Mesendoderm (in vitro differentiated cells): ENCODE data around the gene EPOP.

Source experiments
- DNase-seq: peaks from one replicate; pipeline ENCODE4 v3.0.0; 2013
- H2AK5ac ChIP-seq: 2 replicates; pipeline ENCODE4 v1.6.1; 2013; ENCODE audit warnings: low read length, inconsistent platforms
- H2BK120ac ChIP-seq: 2 replicates; pipeline ENCODE4 v1.6.1; 2013; ENCODE audit warnings: low read depth, mild to moderate bottlenecking, low read length, moderate library complexity, mixed read lengths
- H2BK15ac ChIP-seq: replicated peaks from 2 replicates; pipeline ENCODE4 v1.6.1; 2013; ENCODE audit warnings: low read depth, mild to moderate bottlenecking, moderate library complexity
- H2BK5ac ChIP-seq: 2 replicates; pipeline ENCODE4 v1.6.1; 2013; ENCODE audit warnings: low read length, inconsistent platforms
- H3K18ac ChIP-seq: 2 replicates; pipeline ENCODE4 v1.6.1; 2013; ENCODE audit warnings: mild to moderate bottlenecking, low read length, mixed read lengths
- H3K23ac ChIP-seq: one replicate; pipeline ENCODE4 v1.6.1; 2013; ENCODE audit warnings: low read length
- H3K27ac ChIP-seq: 2 replicates; pipeline ENCODE4 v1.5.1; 2013; ENCODE audit warnings: low read depth, mild to moderate bottlenecking, inconsistent platforms, low read length, moderate library complexity
- H3K27me3 ChIP-seq: 2 replicates; pipeline ENCODE4 v1.6.1; 2013; ENCODE audit warnings: low read length, control low read depth, mild to moderate bottlenecking, inconsistent platforms; ENCODE audit not compliant: insufficient read depth, poor library complexity
- H3K36me3 ChIP-seq: 2 replicates; pipeline ENCODE4 v1.6.1; 2013; ENCODE audit warnings: low read length, inconsistent platforms; ENCODE audit not compliant: control insufficient read depth, insufficient read depth
- H3K4ac ChIP-seq: one replicate; pipeline ENCODE4 v1.6.1; 2013; ENCODE audit warnings: low read depth, mild to moderate bottlenecking, low read length, moderate library complexity
- H3K4me1 ChIP-seq: 2 replicates; pipeline ENCODE4 v1.6.1; 2013; ENCODE audit warnings: low read depth, low read length, inconsistent platforms; ENCODE audit not compliant: control insufficient read depth
- H3K4me2 ChIP-seq: 2 replicates; pipeline ENCODE4 v1.6.1; 2013; ENCODE audit warnings: low read length
- H3K4me3 ChIP-seq: 2 replicates; pipeline ENCODE4 v1.5.1; 2013; ENCODE audit warnings: mild to moderate bottlenecking, low read length
- H3K56ac ChIP-seq: one replicate; pipeline ENCODE4 v1.6.1; 2013; ENCODE audit warnings: low read length
- H3K79me1 ChIP-seq: 2 replicates; pipeline ENCODE4 v1.6.1; 2013; ENCODE audit warnings: low read length, inconsistent platforms
- H3K79me2 ChIP-seq: 2 replicates; pipeline ENCODE4 v1.6.1; 2013; ENCODE audit warnings: mild to moderate bottlenecking, low read length; ENCODE audit not compliant: control insufficient read depth, insufficient read depth
- H3K9ac ChIP-seq: 2 replicates; pipeline ENCODE4 v1.6.1; 2013; ENCODE audit warnings: low read length, inconsistent platforms
- H4K5ac ChIP-seq: one replicate; pipeline ENCODE4 v1.6.1; 2013; ENCODE audit warnings: low read length
- H4K8ac ChIP-seq: one replicate; pipeline ENCODE4 v1.6.1; 2013; ENCODE audit warnings: low read depth, mild to moderate bottlenecking, control low read depth, low read length, moderate library complexity
- WGBS: extraction: QIAGEN DNeasy Blood & Tissue Kit; methylation state at CpG from one replicate; pipeline ENCODE4 v1.1.7; 2013; ENCODE audit warnings: low lambda C conversion rate, missing lambda C conversion rate; ENCODE audit not compliant: insufficient coverage; ENCODE audit errors: extremely low coverage; 5-methylcytosine and 5-hydroxymethylcytosine counted together

EPOP gene

GRCh38 chr17:38711792-38712571, 37.2 kb upstream of the EPOP start:
- Histone ChIP-seq H3K79me1 (peaks cover 2% of the 10 kb centered on the region), H3K4me1 (peaks cover 2% of the 10 kb centered on the region), H3K36me3 (no peaks in the 10 kb centered on the region), H3K56ac (no peak overlapping the region), H2AK5ac (no peak overlapping the region), H4K8ac (no peak overlapping the region), H3K9ac (no peak overlapping the region), H2BK120ac (no peak overlapping the region), H3K27ac (no peak overlapping the region), H3K23ac (no peak overlapping the region), H3K18ac (no peak overlapping the region), H4K5ac (no peak overlapping the region), H3K4ac (no peak overlapping the region), H3K4me2 (no peak overlapping the region), H3K27me3 (no peaks in the 10 kb centered on the region), H2BK5ac (no peak overlapping the region), H3K79me2 (no peaks in the 10 kb centered on the region), H3K4me3 (no peak overlapping the region), H2BK15ac (no peak overlapping the region)
- no peak for DNase-seq
- WGBS = no CpG with 5 or more reads among the region's 26 CpGs

GRCh38 chr17:38710985-38711384, 36.2 kb upstream of the EPOP start:
- H2BK15ac ChIP-seq = no peak overlapping the region
- no peak overlapping the region for H3K4me3 ChIP-seq
- no peak overlapping the region for H2AK5ac ChIP-seq
- no peak overlapping the region for H3K4ac ChIP-seq
- no peak overlapping the region for H3K27ac ChIP-seq
- no peaks in the 10 kb centered on the region for H3K79me2 ChIP-seq
- H3K4me2 ChIP-seq = no peak overlapping the region
- H3K79me1 ChIP-seq = peaks cover 2% of the 10 kb centered on the region
- H3K36me3 ChIP-seq = no peaks in the 10 kb centered on the region
- WGBS = no CpG with 5 or more reads among the region's 5 CpGs
- no peaks in the 10 kb centered on the region for H3K27me3 ChIP-seq
- H4K5ac ChIP-seq = no peak overlapping the region
- H3K9ac ChIP-seq = no peak overlapping the region
- peaks cover 2% of the 10 kb centered on the region for H3K4me1 ChIP-seq
- H4K8ac ChIP-seq = no peak overlapping the region
- no peak overlapping the region for H2BK5ac ChIP-seq
- no peak overlapping the region for H3K23ac ChIP-seq
- H3K18ac ChIP-seq = no peak overlapping the region
- no peak for DNase-seq
- no peak overlapping the region for H2BK120ac ChIP-seq
- H3K56ac ChIP-seq = no peak overlapping the region

GRCh38 chr17:38710604-38710962, 35.8 kb upstream of the EPOP start:
- H4K5ac ChIP-seq = no peak overlapping the region
- H2AK5ac ChIP-seq = no peak overlapping the region
- H2BK15ac ChIP-seq = no peak overlapping the region
- no peak overlapping the region for H2BK120ac ChIP-seq
- H3K79me2 ChIP-seq = no peaks in the 10 kb centered on the region
- no peak overlapping the region for H3K18ac ChIP-seq
- no peak overlapping the region for H3K4me3 ChIP-seq
- no peak overlapping the region for H3K9ac ChIP-seq
- no peak overlapping the region for H4K8ac ChIP-seq
- no CpG with 5 or more reads among the region's 3 CpGs for WGBS
- H2BK5ac ChIP-seq = no peak overlapping the region
- no peak overlapping the region for H3K56ac ChIP-seq
- H3K27ac ChIP-seq = no peak overlapping the region
- H3K4me2 ChIP-seq = no peak overlapping the region
- H3K4me1 ChIP-seq = peaks cover 2% of the 10 kb centered on the region
- no peak for DNase-seq
- H3K79me1 ChIP-seq = peaks cover 2% of the 10 kb centered on the region
- H3K4ac ChIP-seq = no peak overlapping the region
- no peak overlapping the region for H3K23ac ChIP-seq
- no peaks in the 10 kb centered on the region for H3K27me3 ChIP-seq
- H3K36me3 ChIP-seq = no peaks in the 10 kb centered on the region

- Histone ChIP-seq H2BK120ac (no peak overlapping the region), H2BK5ac (no peak overlapping the region), H3K56ac (no peak overlapping the region), H3K4me2 (no peak overlapping the region), H4K5ac (no peak overlapping the region), H3K23ac (no peak overlapping the region), H4K8ac (no peak overlapping the region), H3K4me1 (peaks cover 2% of the 10 kb centered on the region), H3K36me3 (no peaks in the 10 kb centered on the region), H3K79me2 (no peaks in the 10 kb centered on the region), H3K27ac (no peak overlapping the region), H3K79me1 (peaks cover 2% of the 10 kb centered on the region), H2BK15ac (no peak overlapping the region), H3K4ac (no peak overlapping the region), H3K9ac (no peak overlapping the region), H3K4me3 (no peak overlapping the region), H3K27me3 (no peaks in the 10 kb centered on the region), H2AK5ac (no peak overlapping the region), H3K18ac (no peak overlapping the region)
- DNase-seq = no peak
- WGBS = no CpG with 5 or more reads among the region's 13 CpGs
Observed at GRCh38 chr17:38709864-38710603, 35.3 kb upstream of the EPOP start.

GRCh38 chr17:38709104-38709820, 34.5 kb upstream of the EPOP start:
- H2BK5ac ChIP-seq = no peak overlapping the region

More at GRCh38 chr17:38709104-38709820, 34.5 kb upstream of the EPOP start:
- Histone ChIP-seq H3K18ac (no peak overlapping the region), H3K4me3 (no peak overlapping the region), H3K36me3 (no peaks in the 10 kb centered on the region), H3K9ac (no peak overlapping the region), H4K8ac (no peak overlapping the region), H4K5ac (no peak overlapping the region), H3K56ac (no peak overlapping the region), H3K4me2 (no peak overlapping the region), H3K27ac (no peak overlapping the region), H3K27me3 (no peaks in the 10 kb centered on the region), H3K23ac (no peak overlapping the region), H3K4ac (no peak overlapping the region), H3K79me2 (no peaks in the 10 kb centered on the region), H2BK120ac (no peak overlapping the region), H3K79me1 (peaks cover 2% of the 10 kb centered on the region), H3K4me1 (peaks cover 4% of the 10 kb centered on the region), H2AK5ac (no peak overlapping the region), H2BK15ac (no peak overlapping the region)
- WGBS = no CpG with 5 or more reads among the region's 18 CpGs
- DNase-seq = no peak
